GM12874 (cell line): Measurements from ENCODE around the gene KERA.

Source experiments
- TF ChIP-seq, protein P1 (sequence below): IDR thresholded peaks from 2 replicates; pipeline ENCODE4 v1.5.1; 2011; ENCODE audit warnings: low read depth, mild to moderate bottlenecking, control low read depth, low read length, moderate library complexity; ENCODE audit not compliant: insufficient read depth

KERA gene

DNA sequence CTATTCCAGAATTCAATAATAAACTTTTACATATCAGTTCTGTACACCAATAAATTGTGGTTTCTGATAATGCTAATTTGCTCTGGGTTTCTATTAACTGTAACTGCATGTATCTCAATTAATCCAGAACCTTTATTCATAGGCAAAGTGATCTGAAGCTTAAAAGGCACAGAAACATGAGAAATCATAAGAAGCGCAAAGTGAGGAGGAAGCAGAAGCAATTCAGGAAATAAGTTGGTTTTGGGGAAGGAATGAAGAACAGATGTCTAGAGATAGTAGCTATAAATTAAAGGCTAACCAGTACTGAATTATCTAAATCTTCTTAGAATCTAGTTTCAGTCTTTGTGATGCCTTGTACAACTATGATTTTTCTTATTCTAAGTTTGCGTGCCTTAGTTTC, 24.6 kb downstream of the KERA start:
- TF ChIP-seq, protein P1, sequence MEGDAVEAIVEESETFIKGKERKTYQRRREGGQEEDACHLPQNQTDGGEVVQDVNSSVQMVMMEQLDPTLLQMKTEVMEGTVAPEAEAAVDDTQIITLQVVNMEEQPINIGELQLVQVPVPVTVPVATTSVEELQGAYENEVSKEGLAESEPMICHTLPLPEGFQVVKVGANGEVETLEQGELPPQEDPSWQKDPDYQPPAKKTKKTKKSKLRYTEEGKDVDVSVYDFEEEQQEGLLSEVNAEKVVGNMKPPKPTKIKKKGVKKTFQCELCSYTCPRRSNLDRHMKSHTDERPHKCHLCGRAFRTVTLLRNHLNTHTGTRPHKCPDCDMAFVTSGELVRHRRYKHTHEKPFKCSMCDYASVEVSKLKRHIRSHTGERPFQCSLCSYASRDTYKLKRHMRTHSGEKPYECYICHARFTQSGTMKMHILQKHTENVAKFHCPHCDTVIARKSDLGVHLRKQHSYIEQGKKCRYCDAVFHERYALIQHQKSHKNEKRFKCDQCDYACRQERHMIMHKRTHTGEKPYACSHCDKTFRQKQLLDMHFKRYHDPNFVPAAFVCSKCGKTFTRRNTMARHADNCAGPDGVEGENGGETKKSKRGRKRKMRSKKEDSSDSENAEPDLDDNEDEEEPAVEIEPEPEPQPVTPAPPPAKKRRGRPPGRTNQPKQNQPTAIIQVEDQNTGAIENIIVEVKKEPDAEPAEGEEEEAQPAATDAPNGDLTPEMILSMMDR = no peak

DNA sequence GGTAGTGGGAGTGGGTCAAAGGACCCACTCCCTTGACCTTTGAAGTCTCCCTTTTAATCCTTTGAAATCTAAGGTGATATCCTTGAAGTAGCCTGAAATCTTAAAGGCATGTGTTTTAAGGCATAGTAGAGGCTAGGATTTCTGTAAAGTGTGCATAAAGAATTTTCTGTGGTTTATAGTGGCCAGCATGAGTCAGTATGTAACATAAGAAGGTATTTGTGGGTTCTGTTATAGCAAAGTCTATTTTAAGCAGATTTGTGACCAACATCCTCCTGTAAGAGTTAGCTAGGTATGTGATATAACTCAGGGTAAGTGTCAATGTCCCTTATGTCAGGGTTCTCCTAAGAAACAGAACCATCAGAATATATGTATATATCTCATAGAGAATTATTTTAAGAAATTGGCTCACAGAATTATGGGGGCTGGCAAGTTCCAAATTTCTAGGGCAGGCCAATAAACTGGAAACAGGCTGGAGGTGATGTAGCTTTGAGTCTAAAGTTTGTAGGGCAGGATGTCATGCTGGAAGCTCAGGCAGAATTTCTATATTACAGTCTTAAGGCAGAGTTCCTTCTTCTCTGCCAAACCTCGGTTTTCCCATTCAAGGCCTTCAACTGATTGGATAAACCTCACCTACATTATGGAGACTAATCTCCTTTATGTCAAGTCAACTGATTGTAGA, 34.4 kb downstream of the KERA start:
- TF ChIP-seq, protein P1 = no peak

DNA sequence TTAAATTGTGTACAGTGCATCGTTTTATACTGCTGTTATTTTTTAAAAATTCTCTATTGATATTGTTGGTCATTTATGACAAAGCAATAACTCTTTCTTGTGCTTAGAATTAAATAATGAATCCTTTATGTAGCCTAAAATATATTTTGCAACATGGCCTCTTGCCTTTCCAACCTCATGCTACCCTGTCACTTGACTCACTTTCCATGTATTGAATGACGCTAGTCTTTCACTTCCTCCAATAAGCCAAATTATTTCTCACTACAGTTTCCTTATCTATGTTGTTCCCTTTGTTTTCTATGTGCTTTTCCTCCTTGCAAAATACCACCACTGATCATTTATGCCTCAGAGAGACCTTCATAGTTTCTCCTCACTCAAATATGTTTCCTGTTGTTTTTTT, 36.7 kb downstream of the KERA start:
- TF ChIP-seq, protein P1 = no peak

DNA sequence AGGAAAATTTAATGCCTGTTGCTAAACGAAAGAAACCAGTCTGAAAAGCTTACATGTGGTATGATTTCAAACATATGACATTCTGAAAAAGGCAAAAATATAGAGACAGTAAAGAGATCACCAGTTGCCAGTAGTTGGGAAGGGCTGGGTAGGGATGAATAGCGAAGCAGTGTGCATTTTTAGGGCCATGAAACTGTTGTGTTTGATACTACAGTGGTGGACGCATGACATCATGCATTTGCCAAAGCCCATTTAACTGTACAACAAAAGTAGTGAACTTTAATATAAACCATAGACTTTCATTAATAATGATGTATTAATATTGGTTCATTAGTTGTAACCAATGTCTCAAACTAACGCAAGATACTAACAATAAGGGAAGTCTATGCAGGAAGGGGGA, 38.4 kb downstream of the KERA start:
- TF ChIP-seq, protein P1 = no peak

DNA sequence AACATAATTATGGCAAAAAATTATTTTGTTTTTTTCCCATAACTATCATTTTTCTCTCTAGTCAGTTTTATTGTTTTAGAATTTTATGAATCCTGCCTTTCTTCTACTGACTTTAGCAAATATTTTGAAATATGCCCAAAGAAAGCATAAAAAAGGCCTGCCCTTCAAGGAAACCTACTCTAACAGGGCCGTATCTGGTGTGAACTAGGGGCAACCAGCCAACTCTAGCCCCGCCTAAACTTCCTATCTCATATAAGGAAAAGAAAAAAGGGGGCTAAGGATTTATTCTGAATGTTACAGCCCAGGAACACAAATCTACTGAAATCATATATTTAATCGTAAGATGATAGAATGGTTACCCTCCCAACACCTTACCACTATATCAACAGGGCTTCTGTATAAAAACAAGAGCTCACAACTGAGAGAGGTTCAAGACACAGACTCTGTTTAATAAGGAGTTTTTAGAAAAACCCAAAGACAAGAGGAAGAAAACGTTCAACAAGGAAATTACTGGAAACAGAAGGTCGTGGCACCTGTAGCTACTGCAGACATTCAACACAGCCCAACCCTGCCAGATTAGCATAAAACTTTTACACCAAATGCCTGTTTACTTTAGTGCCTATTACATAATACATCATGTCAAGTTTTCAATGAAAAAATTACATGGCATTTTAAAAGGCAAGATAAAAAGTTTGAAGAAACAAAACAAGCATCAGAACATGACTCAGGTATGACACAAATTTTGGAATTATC, 40.1 kb downstream of the KERA start:
- TF ChIP-seq, protein P1 = no peak

DNA sequence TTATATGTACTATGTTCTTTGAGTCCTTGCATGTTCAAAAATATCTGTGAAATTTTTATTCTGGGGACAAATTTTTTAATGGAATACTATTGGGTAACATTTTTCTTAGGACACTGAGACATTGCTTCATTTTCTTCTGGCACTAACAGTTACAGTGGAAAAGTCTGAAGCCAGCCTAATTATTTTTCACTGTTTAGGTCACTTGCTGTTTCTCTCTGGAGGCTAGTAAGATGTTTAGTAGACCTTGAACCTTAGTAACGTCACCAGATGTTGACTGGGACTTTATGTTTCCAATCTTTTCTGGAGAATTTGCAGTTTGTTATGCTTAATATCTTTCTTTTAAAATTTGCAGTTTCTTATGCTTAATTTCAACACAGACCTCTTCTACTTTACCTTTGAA, 40.8 kb downstream of the KERA start:
- TF ChIP-seq, protein P1 = no peak

DNA sequence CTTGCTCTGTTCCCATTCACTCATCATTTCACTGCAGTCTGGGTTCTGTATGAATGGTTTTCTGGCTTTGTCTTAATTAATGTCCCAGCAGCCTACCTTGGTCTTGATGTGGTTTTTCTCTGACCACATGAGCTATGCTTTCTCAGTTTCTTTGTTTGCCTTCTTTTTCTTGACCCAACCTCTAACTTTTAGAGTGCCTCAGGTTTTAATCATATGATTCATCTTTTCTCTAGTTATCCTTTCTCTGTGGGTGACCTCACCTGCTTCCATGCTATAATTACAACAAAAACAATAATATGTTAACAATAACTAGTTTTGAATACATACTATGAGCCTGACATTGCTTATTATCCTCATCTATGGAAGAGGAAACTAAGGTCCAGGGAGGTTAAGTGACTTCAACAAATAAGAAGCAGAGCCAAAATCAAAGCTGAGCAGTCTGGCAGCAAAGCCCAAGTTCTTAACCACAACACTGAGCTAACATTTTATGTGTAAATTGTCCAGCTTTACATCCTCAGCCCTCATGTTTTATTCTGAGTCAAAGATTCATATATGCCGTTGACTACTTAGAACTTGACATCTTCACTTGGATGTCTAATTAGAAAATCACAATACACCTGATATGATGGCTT, 48.4 kb downstream of the KERA start:
- TF ChIP-seq, protein P1 = no peak
